H9 (cell line): ENCODE measurements around the gene NCAPH2. TPM values are rescaled to one million over a fixed set of nuclear protein-coding genes. Genes with fewer than 3 reads are reported as not detected.

Experiments
- DNase-seq: peaks from one replicate; pipeline ENCODE4 v3.0.0-alpha.2; 2017
- H2AFZ ChIP-seq: one replicate; pipeline ENCODE4 v1.6.1; 2013; ENCODE audit warnings: mild to moderate bottlenecking, low read length, control low read depth, moderate library complexity
- H2AK5ac ChIP-seq: 2 replicates; pipeline ENCODE4 v1.6.1; 2013; ENCODE audit warnings: low read length, control low read depth, mixed read lengths; ENCODE audit not compliant: insufficient read length
- H2BK120ac ChIP-seq: one replicate; pipeline ENCODE4 v1.6.1; 2013; ENCODE audit warnings: low read depth, mild to moderate bottlenecking, low read length, control low read depth, inconsistent platforms; ENCODE audit not compliant: poor library complexity, severe bottlenecking
- H2BK12ac ChIP-seq: 2 replicates; pipeline ENCODE4 v1.6.1; 2013; ENCODE audit warnings: low read length, control low read depth, mixed read lengths, low read depth; ENCODE audit not compliant: insufficient read length
- H2BK15ac ChIP-seq: 2 replicates; pipeline ENCODE4 v1.6.1; 2013; ENCODE audit warnings: low read depth, low read length, control low read depth
- H2BK20ac ChIP-seq: one replicate; pipeline ENCODE4 v1.6.1; 2013; ENCODE audit warnings: low read depth, mild to moderate bottlenecking, low read length, control low read depth, inconsistent platforms; ENCODE audit not compliant: poor library complexity, severe bottlenecking
- H2BK5ac ChIP-seq: 2 replicates; pipeline ENCODE4 v1.6.1; 2013; ENCODE audit warnings: low read length, control low read depth, mixed read lengths; ENCODE audit not compliant: insufficient read length
- H3K14ac ChIP-seq: 2 replicates; pipeline ENCODE4 v1.6.1; 2013; ENCODE audit warnings: low read length, control low read depth; ENCODE audit not compliant: insufficient read depth
- H3K18ac ChIP-seq: 2 replicates; pipeline ENCODE4 v1.6.1; 2013; ENCODE audit warnings: low read depth, mild to moderate bottlenecking, mixed read lengths, low read length, control low read depth; ENCODE audit not compliant: insufficient read length
- H3K23ac ChIP-seq: 2 replicates; pipeline ENCODE4 v1.6.1; 2013; ENCODE audit warnings: low read length, control low read depth, mixed read lengths, low read depth; ENCODE audit not compliant: insufficient read length
- H3K23me2 ChIP-seq: 2 replicates; pipeline ENCODE4 v1.6.1; 2013; ENCODE audit warnings: low read depth, mild to moderate bottlenecking, mixed read lengths, low read length, control low read depth; ENCODE audit not compliant: insufficient read length, poor library complexity, severe bottlenecking
- H3K27ac ChIP-seq: 2 replicates; pipeline ENCODE4 v1.5.1; 2013; ENCODE audit warnings: low read length, control low read depth, mixed read lengths, low read depth; ENCODE audit not compliant: insufficient read length
- H3K27me3 ChIP-seq: 2 replicates; pipeline ENCODE4 v1.6.1; 2013; ENCODE audit warnings: low read length, control low read depth, inconsistent platforms; ENCODE audit not compliant: insufficient read depth
- H3K4ac ChIP-seq: 2 replicates; pipeline ENCODE4 v1.6.1; 2013; ENCODE audit warnings: low read depth, mild to moderate bottlenecking, control low read depth, inconsistent platforms, low read length, moderate library complexity
- H3K4me1 ChIP-seq: 2 replicates; pipeline ENCODE4 v1.6.1; 2013; ENCODE audit warnings: low read length, control low read depth, inconsistent platforms; ENCODE audit not compliant: insufficient read depth
- H3K4me2 ChIP-seq: 2 replicates; pipeline ENCODE4 v1.6.1; 2013; ENCODE audit warnings: low read length, control low read depth, mixed read lengths; ENCODE audit not compliant: insufficient read length, insufficient read depth
- H3K56ac ChIP-seq: 2 replicates; pipeline ENCODE4 v1.6.1; 2013; ENCODE audit warnings: low read depth, mild to moderate bottlenecking, mixed read lengths, low read length, control low read depth; ENCODE audit not compliant: insufficient read length
- H3K79me1 ChIP-seq: 2 replicates; pipeline ENCODE4 v1.6.1; 2013; ENCODE audit warnings: low read depth, mild to moderate bottlenecking, moderate library complexity, low read length, control low read depth, inconsistent platforms; ENCODE audit not compliant: insufficient read depth, poor library complexity, severe bottlenecking
- H3K79me2 ChIP-seq: 2 replicates; pipeline ENCODE4 v1.6.1; 2013; ENCODE audit warnings: low read length, control low read depth, inconsistent platforms; ENCODE audit not compliant: insufficient read depth
- H3K9ac ChIP-seq: 2 replicates; pipeline ENCODE4 v1.6.1; 2013; ENCODE audit warnings: low read length, control low read depth, mixed read lengths; ENCODE audit not compliant: insufficient read length; ENCODE audit errors: extremely low read depth
- H3K9me3 ChIP-seq: one replicate; pipeline ENCODE4 v1.6.1; 2013; ENCODE audit warnings: low read depth, low read length, inconsistent platforms; ENCODE audit not compliant: control insufficient read depth
- H3T11ph ChIP-seq: one replicate; pipeline ENCODE4 v1.6.1; 2013; ENCODE audit warnings: mild to moderate bottlenecking, low read length, control low read depth, inconsistent platforms
- H4K20me1 ChIP-seq: one replicate; pipeline ENCODE4 v1.6.1; 2013; ENCODE audit not compliant: control insufficient read depth, insufficient read length, insufficient read depth
- H4K5ac ChIP-seq: 2 replicates; pipeline ENCODE4 v1.6.1; 2013; ENCODE audit warnings: low read depth, mild to moderate bottlenecking, mixed read lengths, low read length, control low read depth; ENCODE audit not compliant: insufficient read length
- H4K8ac ChIP-seq: replicated peaks from 2 replicates; pipeline ENCODE4 v1.6.1; 2013; ENCODE audit warnings: low read length, control low read depth, mixed read lengths, low read depth; ENCODE audit not compliant: insufficient read length
- H4K91ac ChIP-seq: 2 replicates; pipeline ENCODE4 v1.6.1; 2013; ENCODE audit warnings: low read depth, mild to moderate bottlenecking, moderate library complexity, mixed read lengths, low read length, control low read depth; ENCODE audit not compliant: insufficient read length
- H3K27ac Mint-ChIP-seq, 3 experiments: 2 replicates in 2 of 3; 3 replicates in 1 of 3; pipeline ENCODE4 v1.8.0; 2020 to 2021; ENCODE audit warnings: mixed read lengths in 3 of 3, mild to moderate bottlenecking in 1 of 3, moderate library complexity in 1 of 3
- H3K27me3 Mint-ChIP-seq: 2 replicates; pipeline ENCODE4 v1.8.0; 2021; ENCODE audit warnings: low read depth, mild to moderate bottlenecking, moderate library complexity, mixed read lengths
- H3K36me3 Mint-ChIP-seq, 3 experiments: 2 replicates in 2 of 3; 3 replicates in 1 of 3; pipeline ENCODE4 v1.8.0; 2020 to 2021; ENCODE audit warnings: low read depth in 3 of 3, mixed read lengths in 3 of 3; ENCODE audit not compliant: insufficient read depth in 1 of 3
- H3K4me1 Mint-ChIP-seq, 2 experiments: 2 replicates each; pipeline ENCODE4 v1.8.0; 2020; ENCODE audit warnings: mixed read lengths in 2 of 2
- H3K4me3 Mint-ChIP-seq, 2 experiments: 2 replicates in 1 of 2; 3 replicates in 1 of 2; pipeline ENCODE4 v1.8.0; 2020 to 2021; ENCODE audit warnings: mild to moderate bottlenecking in 2 of 2, mixed read lengths in 2 of 2, moderate library complexity in 1 of 2
- H3K9me3 Mint-ChIP-seq, 2 experiments: 2 replicates in 1 of 2; 3 replicates in 1 of 2; pipeline ENCODE4 v1.8.0; 2020; ENCODE audit warnings: mild to moderate bottlenecking in 2 of 2, mixed read lengths in 2 of 2, moderate library complexity in 1 of 2
- WGBS: extraction: QIAGEN DNeasy Blood & Tissue Kit; methylation state at CpG from one replicate; pipeline ENCODE4 v1.1.7; 2013; ENCODE audit warnings: missing lambda C conversion rate, low lambda C conversion rate, mixed read lengths; ENCODE audit not compliant: insufficient read length; ENCODE audit errors: extremely low coverage; 5-methylcytosine and 5-hydroxymethylcytosine counted together
- total RNA-seq: library from RNA; stranded (reverse); gene quantifications from 2 replicates; pipeline ENCODE4 v1.2.1, GENCODE V29; 2021
- TF ChIP-seq, protein P1 (sequence below): fragments of 200-600 bp; sonication (generic); conservative IDR thresholded peaks from 3 replicates; pipeline ENCODE4 v1.8.0; 2021; ENCODE audit warnings: antibody characterized with exemption, mild to moderate bottlenecking

NCAPH2 gene
- total RNA-seq, 1 experiment from 2014 or later, result 76.2 TPM

DNA sequence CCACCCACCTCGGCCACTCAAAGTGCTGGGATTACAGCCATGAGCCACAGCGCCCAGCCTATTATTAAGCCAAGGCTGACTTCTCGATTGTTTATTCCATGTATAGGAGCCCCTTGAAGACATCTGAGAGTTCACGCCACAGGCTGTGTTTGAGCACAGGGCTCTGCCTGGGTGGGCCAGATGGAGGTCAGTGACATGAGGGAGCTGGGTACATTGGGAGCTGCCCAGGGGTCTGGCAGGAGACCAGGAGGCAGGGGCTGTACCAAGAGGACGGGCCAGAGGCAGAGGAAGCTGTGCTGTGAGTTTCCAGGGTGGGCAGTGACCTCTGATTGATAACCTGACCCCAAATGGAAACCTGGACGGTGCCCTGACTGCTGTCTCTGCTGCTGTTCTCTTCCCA is 5.9 kb upstream of the NCAPH2 start:
- Histone ChIP-seq H2BK20ac (no peak overlapping the region), H3K79me1 (no peaks in the 10 kb centered on the region), H4K5ac (no peak overlapping the region), H4K91ac (no peak overlapping the region), H4K8ac (no peak overlapping the region), H3K56ac (no peak overlapping the region), H3K4me2 (no peak overlapping the region), H3T11ph (no peak overlapping the region), H2AFZ (no peak overlapping the region), H3K14ac (no peak overlapping the region), H3K23ac (no peak overlapping the region), H2BK5ac (no peak overlapping the region), H3K9ac (no peak overlapping the region), H3K18ac (no peak overlapping the region), H2BK120ac (no peak overlapping the region), H3K79me2 (no peaks in the 10 kb centered on the region), H3K27me3 (no peaks in the 10 kb centered on the region), H2BK15ac (no peak overlapping the region), H3K9me3 (no peaks in the 10 kb centered on the region), H3K23me2 (peaks cover 4% of the 10 kb centered on the region), H2BK12ac (no peak overlapping the region), H3K27ac (no peak overlapping the region), H4K20me1 (no peaks in the 10 kb centered on the region), H3K4ac (no peak overlapping the region), H3K4me1 (no peaks in the 10 kb centered on the region), H2AK5ac (no peak overlapping the region)
- WGBS, result no CpG with 5 or more reads among the region's 6 CpGs
- H3K27me3 Mint-ChIP-seq, result peaks cover 8% of the 10 kb centered on the region
- peaks cover 5 to 8% of the 10 kb centered on the region in 2 experiments for H3K4me1 Mint-ChIP-seq
- DNase-seq, result peak; percentile 15
- peaks cover 0 to 3% (median 0%) of the 10 kb centered on the region in 3 experiments; a peak in 2 of 7 replicates for H3K36me3 Mint-ChIP-seq
- TF ChIP-seq, protein P1, sequence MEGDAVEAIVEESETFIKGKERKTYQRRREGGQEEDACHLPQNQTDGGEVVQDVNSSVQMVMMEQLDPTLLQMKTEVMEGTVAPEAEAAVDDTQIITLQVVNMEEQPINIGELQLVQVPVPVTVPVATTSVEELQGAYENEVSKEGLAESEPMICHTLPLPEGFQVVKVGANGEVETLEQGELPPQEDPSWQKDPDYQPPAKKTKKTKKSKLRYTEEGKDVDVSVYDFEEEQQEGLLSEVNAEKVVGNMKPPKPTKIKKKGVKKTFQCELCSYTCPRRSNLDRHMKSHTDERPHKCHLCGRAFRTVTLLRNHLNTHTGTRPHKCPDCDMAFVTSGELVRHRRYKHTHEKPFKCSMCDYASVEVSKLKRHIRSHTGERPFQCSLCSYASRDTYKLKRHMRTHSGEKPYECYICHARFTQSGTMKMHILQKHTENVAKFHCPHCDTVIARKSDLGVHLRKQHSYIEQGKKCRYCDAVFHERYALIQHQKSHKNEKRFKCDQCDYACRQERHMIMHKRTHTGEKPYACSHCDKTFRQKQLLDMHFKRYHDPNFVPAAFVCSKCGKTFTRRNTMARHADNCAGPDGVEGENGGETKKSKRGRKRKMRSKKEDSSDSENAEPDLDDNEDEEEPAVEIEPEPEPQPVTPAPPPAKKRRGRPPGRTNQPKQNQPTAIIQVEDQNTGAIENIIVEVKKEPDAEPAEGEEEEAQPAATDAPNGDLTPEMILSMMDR, result no peak
- H3K27ac Mint-ChIP-seq, result no peak overlapping the region
- no peaks in the 10 kb centered on the region for H3K9me3 Mint-ChIP-seq
- H3K4me3 Mint-ChIP-seq, result no peak overlapping the region; a peak in 1 of 5 replicates
